Activated naive CD4-positive, alpha-beta T cell treated with anti-CD3 and anti-CD28 coated beads, Interleukin-2, amount 10 ng/mL, durations not matched to agents 7 days and 5 days (primary cell): ENCODE data around the gene EPHA6.
"Not testable (repeated sequence)": the region's sequence is repeated elsewhere in the genome, so short reads cannot be mapped to it uniquely, and the experiment has no call there.

Experiments used
- CTCF ChIA-PET: fragments of 350-600 bp; sonication (Branson Sonifier 250); formaldehyde crosslinking; loops from one replicate; lab custom pipeline; 2021; ENCODE audit warnings: antibody characterized with exemption; lab: Charles Lee
- DNase-seq: peaks from one replicate; pipeline ENCODE4 v3.0.0-alpha.2; 2020
- H3K27ac Mint-ChIP-seq: one replicate; pipeline ENCODE4 v1.8.0; 2021; ENCODE audit warnings: mild to moderate bottlenecking, moderate library complexity, mixed read lengths
- H3K27me3 Mint-ChIP-seq: one replicate; pipeline ENCODE4 v1.8.0; 2021; ENCODE audit warnings: mild to moderate bottlenecking, mixed read lengths
- H3K36me3 Mint-ChIP-seq: one replicate; pipeline ENCODE4 v1.8.0; 2021; ENCODE audit warnings: mixed read lengths
- H3K4me1 Mint-ChIP-seq: one replicate; pipeline ENCODE4 v1.8.0; 2021; ENCODE audit warnings: mixed read lengths
- H3K4me3 Mint-ChIP-seq: one replicate; pipeline ENCODE4 v1.8.0; 2021; ENCODE audit warnings: mild to moderate bottlenecking, moderate library complexity, mixed read lengths
- H3K9me3 Mint-ChIP-seq: one replicate; pipeline ENCODE4 v1.8.0; 2021; ENCODE audit warnings: mixed read lengths

Gene EPHA6

DNA sequence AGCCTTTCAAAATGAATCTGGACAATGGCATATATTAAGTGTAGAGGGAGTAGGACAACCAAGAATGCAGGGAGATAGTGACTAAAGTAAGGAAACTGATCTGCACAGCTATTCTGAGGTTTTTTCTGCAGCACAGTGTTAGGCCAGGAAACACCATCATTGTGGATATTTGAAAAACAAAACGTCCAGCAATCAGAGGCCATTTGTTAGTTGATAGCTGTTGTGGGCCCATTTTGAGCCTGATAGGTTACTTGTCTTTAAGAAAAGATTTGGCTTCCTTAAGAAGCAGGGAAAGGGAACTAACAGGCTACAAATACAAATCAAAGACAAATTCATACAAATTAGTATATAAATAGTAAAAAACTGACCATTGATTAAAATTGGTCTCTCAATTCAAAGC is 574.4 kb downstream of the EPHA6 start:
- Mint-ChIP-seq H3K27ac (no peak overlapping the region), H3K4me3 (no peak overlapping the region), H3K36me3 (no peaks in the 10 kb centered on the region), H3K9me3 (peaks cover 7% of the 10 kb centered on the region), H3K27me3 (no peaks in the 10 kb centered on the region), H3K4me1 (no peaks in the 10 kb centered on the region)
- CTCF ChIA-PET = no interaction called here
- no peak for DNase-seq

DNA sequence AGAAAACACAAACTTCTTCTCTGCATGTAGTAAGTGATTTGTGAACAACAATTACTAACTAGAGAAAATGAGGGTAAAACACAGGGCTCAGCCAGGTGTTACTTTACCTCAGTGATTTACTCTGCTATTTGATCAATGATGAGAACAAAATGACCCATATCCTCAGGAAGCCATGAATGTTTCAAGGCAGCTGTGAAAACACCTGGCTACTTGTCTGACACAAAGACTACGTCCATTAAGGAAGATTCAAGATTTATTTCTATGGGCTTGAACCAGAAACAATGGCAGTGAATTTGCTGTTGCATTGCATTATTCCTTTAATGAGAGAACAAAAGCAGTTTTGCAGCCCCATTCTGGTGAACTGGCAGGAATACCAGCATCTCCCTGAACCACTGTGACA is 575.5 kb downstream of the EPHA6 start:
- CTCF ChIA-PET = no interaction called here
- H3K27me3 Mint-ChIP-seq = no peaks in the 10 kb centered on the region
- DNase-seq = no peak
- H3K27ac Mint-ChIP-seq = no peak overlapping the region
- H3K4me1 Mint-ChIP-seq = no peaks in the 10 kb centered on the region
- H3K9me3 Mint-ChIP-seq = peaks cover 7% of the 10 kb centered on the region
- H3K36me3 Mint-ChIP-seq = no peaks in the 10 kb centered on the region
- H3K4me3 Mint-ChIP-seq = no peak overlapping the region

DNA sequence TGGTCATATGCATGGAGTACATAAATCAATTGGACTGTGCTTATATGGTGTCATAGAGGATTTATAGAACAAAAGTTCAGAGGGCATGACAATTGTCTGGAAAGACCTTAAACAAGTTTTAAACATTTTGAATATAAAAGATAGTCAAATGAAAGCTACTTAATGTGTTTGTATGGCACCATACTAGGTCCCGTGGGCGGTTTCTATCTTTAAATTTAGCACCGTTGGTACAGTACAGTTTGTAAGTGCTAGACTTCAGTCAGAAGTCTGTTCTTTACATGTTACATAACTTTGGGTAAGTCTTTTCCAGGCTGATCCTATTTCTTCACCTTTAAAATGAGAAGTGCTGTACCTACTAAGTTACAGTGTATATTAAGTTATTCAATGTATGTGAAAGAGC is 576.8 kb downstream of the EPHA6 start:
- Mint-ChIP-seq H3K27ac (no peak overlapping the region), H3K4me3 (no peak overlapping the region), H3K9me3 (peaks cover 7% of the 10 kb centered on the region), H3K36me3 (no peaks in the 10 kb centered on the region), H3K4me1 (no peaks in the 10 kb centered on the region), H3K27me3 (no peaks in the 10 kb centered on the region)
- no peak for DNase-seq
- CTCF ChIA-PET = no interaction called here

DNA sequence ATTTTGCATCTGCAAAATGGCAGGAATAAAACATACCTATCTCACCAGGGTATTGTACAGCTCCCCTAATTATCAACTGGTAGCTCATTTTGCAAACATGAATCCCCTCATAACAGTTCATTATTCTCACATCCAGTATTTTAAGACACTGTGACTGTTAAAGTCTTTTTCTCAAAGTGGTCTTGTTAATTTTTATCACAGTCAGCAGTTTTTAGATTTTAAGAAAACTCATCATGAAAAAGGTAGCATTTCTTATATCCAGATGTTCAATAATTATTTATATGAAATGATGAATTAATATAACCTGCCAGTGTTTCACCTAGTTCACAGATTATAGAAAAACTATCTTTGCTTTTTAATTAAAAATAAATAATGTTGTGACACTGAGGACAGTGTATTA is 595.2 kb downstream of the EPHA6 start:
- Mint-ChIP-seq H3K4me3 (no peak overlapping the region), H3K27ac (no peak overlapping the region), H3K9me3 (no peaks in the 10 kb centered on the region), H3K36me3 (no peaks in the 10 kb centered on the region), H3K27me3 (no peaks in the 10 kb centered on the region), H3K4me1 (no peaks in the 10 kb centered on the region)
- DNase-seq = no peak
- CTCF ChIA-PET = no interaction called here

DNA sequence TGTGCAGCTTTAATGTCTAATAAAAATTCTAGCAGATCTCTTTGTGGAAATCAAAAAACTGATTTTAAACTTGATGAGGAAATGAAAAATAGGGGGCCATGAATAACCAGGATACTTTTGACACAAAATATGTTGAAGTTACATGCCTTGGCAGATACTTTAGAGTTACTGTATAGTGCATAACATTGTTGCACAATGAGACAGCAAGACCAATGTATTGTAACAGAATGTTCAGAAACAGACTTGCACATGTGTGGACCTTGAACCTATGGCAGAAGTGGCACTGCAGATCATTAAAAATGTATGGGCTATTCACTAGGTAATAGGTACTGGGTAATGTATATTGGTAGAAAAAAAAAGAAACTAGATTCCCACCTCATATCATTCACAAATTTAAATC is 607.2 kb downstream of the EPHA6 start:
- CTCF ChIA-PET = no interaction called here
- H3K27me3 Mint-ChIP-seq = no peaks in the 10 kb centered on the region
- no peak overlapping the region for H3K4me3 Mint-ChIP-seq
- H3K36me3 Mint-ChIP-seq = no peaks in the 10 kb centered on the region
- DNase-seq = no peak
- no peaks in the 10 kb centered on the region for H3K4me1 Mint-ChIP-seq
- peaks cover 5% of the 10 kb centered on the region for H3K9me3 Mint-ChIP-seq
- H3K27ac Mint-ChIP-seq = no peak overlapping the region

DNA sequence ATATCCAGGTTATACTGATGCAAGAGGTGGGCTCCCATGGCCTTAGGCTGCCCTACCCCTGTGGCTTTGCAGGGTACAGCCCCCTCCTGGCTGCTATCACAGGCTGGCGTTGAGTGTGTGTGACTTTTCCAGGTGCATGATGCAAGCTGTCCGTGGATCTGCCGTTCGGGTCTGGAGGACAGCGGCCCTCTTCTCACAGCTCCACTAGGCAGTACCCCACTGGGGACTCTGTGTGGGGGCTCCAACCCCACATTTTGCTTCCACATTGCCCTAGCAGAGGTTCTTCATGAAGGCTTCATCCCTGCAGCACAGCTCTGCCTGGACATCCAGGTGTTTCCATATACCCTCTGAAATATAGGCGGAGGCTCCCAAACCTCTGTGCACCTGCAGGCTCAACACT is 610.6 kb downstream of the EPHA6 start:
- Mint-ChIP-seq H3K4me1 (no peaks in the 10 kb centered on the region), H3K36me3 (no peaks in the 10 kb centered on the region), H3K27ac (no peak overlapping the region), H3K4me3 (no peak overlapping the region), H3K9me3 (peaks cover 5% of the 10 kb centered on the region), H3K27me3 (no peaks in the 10 kb centered on the region)
- no peak for DNase-seq
- CTCF ChIA-PET = no interaction called here

DNA sequence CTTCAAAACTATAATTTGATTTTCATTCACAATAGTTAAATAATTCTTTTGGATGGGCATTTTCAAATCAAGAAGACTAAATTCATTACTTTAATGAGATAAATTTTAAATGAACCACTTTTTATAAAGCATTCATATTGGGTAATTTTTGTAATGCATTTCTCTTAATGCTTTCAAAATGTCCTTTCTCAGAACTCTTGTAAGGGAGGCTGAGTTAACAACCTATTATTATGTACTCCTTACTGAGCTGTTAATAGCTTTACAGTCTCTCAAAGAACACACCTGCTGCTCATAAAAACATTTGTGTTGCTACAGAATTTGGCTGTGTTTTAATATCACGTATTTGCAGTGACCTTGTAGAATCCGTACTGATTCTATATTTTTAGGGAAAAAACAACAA is 616.2 kb downstream of the EPHA6 start:
- H3K36me3 Mint-ChIP-seq = no peaks in the 10 kb centered on the region
- peaks cover 2% of the 10 kb centered on the region for H3K9me3 Mint-ChIP-seq
- H3K4me3 Mint-ChIP-seq = no peak overlapping the region
- DNase-seq = no peak
- CTCF ChIA-PET = no interaction called here
- no peaks in the 10 kb centered on the region for H3K27me3 Mint-ChIP-seq
- no peaks in the 10 kb centered on the region for H3K4me1 Mint-ChIP-seq
- H3K27ac Mint-ChIP-seq = no peak overlapping the region

DNA sequence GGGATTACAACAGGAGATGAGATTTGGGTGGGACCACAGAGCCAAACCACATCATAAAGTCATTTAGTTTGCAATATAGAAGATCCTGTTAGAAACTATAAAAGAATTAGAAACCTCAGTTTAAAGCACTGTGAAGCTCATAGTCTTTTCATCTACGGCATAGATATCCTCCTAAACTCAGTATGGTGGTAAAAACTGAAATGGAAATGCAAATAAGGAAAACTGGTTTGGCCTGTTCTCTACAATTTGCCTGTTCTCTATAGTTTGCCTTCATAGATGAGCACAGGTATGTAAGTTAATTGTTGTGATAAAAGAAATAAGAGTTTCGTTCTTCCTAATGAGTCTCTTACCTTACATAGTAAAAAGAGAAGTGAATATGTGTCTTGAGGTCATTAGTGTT is 618.5 kb downstream of the EPHA6 start:
- no peak for DNase-seq
- Mint-ChIP-seq H3K27me3 (no peaks in the 10 kb centered on the region), H3K27ac (no peak overlapping the region), H3K9me3 (no peaks in the 10 kb centered on the region), H3K36me3 (no peaks in the 10 kb centered on the region), H3K4me1 (no peaks in the 10 kb centered on the region), H3K4me3 (no peak overlapping the region)
- CTCF ChIA-PET = no interaction called here

DNA sequence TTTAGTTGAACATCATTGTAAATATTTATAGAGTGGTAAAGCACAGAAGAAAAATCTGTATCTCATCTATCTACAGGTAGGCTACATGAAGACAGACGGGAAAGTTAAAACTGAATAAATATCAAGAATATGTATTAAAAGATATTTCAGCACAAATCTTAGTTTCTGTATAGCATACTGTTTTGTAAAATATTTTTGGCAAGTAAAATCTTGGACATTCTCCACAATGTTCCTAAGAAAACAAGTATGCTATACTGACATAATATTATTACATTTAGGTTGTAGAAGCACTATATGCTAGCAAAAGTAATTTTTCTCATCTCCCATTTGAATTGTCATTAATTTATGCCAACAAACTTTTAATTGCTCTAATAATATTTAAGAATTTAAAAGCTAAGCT is 623.7 kb downstream of the EPHA6 start:
- Mint-ChIP-seq H3K36me3 (no peaks in the 10 kb centered on the region), H3K27me3 (no peaks in the 10 kb centered on the region), H3K4me1 (no peaks in the 10 kb centered on the region), H3K9me3 (no peaks in the 10 kb centered on the region), H3K4me3 (no peak overlapping the region), H3K27ac (no peak overlapping the region)
- CTCF ChIA-PET = no interaction called here
- DNase-seq = no peak

DNA sequence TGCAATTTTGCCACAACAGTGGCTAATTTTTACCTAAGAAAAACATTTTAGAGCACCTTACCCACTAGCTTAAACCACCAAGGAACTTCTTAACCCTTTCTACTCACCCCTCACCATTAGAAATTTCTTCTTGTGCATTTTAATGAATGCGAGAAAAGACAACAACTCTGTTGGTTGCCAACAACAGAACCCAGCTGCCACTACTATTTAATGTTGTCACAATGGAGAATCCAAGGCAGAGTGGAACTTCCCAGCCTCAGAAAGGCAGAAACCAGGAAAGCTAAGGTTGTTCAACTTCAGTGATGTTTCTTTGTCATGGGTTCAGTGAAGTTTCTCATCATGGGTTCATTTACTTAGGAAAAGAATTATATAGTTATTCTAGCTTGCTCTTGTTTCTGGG is 625.0 kb downstream of the EPHA6 start:
- DNase-seq = no peak
- H3K4me1 Mint-ChIP-seq = no peaks in the 10 kb centered on the region
- no peaks in the 10 kb centered on the region for H3K27me3 Mint-ChIP-seq
- no peak overlapping the region for H3K27ac Mint-ChIP-seq
- no peaks in the 10 kb centered on the region for H3K36me3 Mint-ChIP-seq
- H3K4me3 Mint-ChIP-seq = no peak overlapping the region
- H3K9me3 Mint-ChIP-seq = no peaks in the 10 kb centered on the region
- CTCF ChIA-PET = no interaction called here

DNA sequence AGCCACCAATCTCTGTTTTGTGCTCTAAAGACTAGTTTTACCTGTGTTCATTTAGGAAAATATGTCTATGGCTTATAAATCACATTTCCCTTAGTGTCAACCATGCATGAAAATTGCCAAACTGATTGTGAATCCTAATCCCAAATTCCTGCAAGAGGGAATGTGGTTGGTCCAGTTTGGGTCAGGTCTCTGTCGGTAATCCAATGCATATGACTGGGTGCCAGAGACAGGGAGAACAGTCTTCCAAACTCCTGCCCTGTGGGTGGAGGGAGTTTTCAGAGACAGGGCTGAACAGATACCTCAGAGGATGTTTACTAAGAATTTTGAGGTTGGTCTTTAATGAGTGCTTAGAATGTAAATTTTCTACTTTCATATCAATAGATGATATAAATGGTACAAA is 649.6 kb downstream of the EPHA6 start:
- no peaks in the 10 kb centered on the region for H3K4me1 Mint-ChIP-seq
- H3K36me3 Mint-ChIP-seq = no peaks in the 10 kb centered on the region
- CTCF ChIA-PET = no interaction called here
- no peaks in the 10 kb centered on the region for H3K27me3 Mint-ChIP-seq
- no peak overlapping the region for H3K27ac Mint-ChIP-seq
- no peaks in the 10 kb centered on the region for H3K9me3 Mint-ChIP-seq
- no peak overlapping the region for H3K4me3 Mint-ChIP-seq
- DNase-seq = no peak

DNA sequence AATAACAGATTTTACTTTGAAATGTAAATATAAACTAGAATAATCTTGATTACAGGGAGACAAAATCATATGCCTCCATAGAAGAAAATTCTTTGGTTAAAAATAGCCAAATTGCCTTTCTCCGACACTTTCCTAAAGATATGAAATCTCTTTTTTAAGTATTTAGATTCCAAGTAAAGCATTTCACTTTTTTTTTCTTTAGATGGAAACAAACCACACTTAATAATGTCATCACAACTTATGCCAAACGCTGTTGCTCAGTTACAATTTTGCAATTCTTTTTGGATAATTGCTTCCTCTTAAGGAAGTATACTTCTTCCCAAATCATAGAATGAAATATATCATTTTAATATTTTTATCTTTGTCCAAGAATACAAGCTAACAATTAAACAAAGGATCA is 656.1 kb downstream of the EPHA6 start:
- H3K4me1 Mint-ChIP-seq = no peaks in the 10 kb centered on the region
- no peaks in the 10 kb centered on the region for H3K36me3 Mint-ChIP-seq
- DNase-seq = no peak
- no peak overlapping the region for H3K4me3 Mint-ChIP-seq
- H3K27ac Mint-ChIP-seq = no peak overlapping the region
- H3K27me3 Mint-ChIP-seq = no peaks in the 10 kb centered on the region
- no peaks in the 10 kb centered on the region for H3K9me3 Mint-ChIP-seq
- CTCF ChIA-PET = no interaction called here

DNA sequence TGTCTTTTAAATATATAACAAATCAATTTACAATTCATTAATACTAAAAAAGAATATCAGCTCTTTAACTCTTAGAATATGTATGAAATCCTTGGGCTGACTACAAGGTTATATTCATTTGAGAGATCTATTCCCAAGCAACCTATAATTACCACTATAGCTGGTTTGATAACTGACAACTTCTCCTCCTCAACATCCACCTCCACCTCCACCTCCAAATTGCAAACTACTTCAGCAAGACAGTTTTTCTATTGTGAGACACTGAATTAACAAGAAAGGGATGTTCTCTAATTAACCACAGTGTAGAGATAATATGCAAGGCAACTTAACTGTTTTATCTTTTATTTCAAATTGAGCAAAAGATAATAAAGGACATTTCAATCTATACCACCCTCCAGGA is 665.3 kb downstream of the EPHA6 start:
- Mint-ChIP-seq H3K4me3 (no peak overlapping the region), H3K4me1 (no peaks in the 10 kb centered on the region), H3K36me3 (no peaks in the 10 kb centered on the region), H3K27ac (no peak overlapping the region), H3K27me3 (no peaks in the 10 kb centered on the region), H3K9me3 (no peaks in the 10 kb centered on the region)
- CTCF ChIA-PET = no interaction called here
- no peak for DNase-seq

DNA sequence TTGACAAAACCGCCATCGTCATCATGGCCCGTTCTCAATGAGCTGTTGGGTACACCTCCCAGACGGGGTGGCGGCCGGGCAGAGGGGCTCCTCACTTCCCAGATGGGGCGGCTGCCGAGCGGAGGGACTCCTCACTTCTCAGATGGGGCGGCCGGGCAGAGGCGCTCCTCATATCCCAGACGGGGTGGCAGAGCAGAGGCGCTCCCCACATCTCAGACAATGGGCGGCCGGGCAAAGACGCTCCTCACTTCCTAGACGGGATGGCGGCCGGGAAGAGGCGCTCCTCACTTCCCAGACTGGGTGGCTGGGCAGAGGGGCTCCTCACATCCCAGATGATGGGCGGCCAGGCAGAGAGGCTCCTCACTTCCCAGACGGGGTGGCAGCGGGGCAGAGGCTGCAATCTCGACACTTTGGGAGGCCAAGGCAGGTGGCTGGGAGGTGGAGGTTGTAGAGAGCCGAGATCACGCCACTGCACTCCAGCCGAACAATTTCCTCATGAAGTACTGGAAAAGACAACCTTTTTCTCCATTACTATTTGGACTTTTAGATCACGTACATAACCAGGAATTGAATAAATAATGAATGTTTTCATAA is 666.4 kb downstream of the EPHA6 start:
- H3K27me3 Mint-ChIP-seq, H3K36me3 Mint-ChIP-seq, H3K27ac Mint-ChIP-seq, H3K4me3 Mint-ChIP-seq, CTCF ChIA-PET, H3K4me1 Mint-ChIP-seq, H3K9me3 Mint-ChIP-seq, DNase-seq: not testable (repeated sequence)

DNA sequence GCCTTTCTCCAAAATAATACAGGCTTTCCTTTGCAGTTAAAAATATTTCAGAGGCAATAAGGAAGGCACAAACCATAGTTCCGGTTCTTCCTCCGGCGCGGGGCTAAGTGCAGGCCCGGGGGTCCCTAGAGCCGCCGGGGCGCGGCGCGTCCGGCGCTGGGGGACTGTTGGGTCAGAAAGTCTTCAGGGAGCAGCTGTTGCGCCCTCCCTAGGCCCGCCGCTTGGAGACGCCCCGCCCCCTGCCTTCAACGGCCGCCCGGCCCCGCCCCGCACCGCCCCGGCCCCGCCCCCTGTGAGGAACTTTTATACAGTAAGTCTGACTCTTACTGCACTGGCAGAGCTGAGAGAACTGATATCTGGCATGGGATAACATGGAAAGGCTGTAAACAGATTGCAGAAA is 667.0 kb downstream of the EPHA6 start:
- H3K36me3 Mint-ChIP-seq = no peaks in the 10 kb centered on the region
- CTCF ChIA-PET = no interaction called here
- DNase-seq = no peak
- H3K27ac Mint-ChIP-seq = no peak overlapping the region
- H3K4me1 Mint-ChIP-seq = no peaks in the 10 kb centered on the region
- H3K27me3 Mint-ChIP-seq = no peaks in the 10 kb centered on the region
- no peaks in the 10 kb centered on the region for H3K9me3 Mint-ChIP-seq
- H3K4me3 Mint-ChIP-seq = no peak overlapping the region

DNA sequence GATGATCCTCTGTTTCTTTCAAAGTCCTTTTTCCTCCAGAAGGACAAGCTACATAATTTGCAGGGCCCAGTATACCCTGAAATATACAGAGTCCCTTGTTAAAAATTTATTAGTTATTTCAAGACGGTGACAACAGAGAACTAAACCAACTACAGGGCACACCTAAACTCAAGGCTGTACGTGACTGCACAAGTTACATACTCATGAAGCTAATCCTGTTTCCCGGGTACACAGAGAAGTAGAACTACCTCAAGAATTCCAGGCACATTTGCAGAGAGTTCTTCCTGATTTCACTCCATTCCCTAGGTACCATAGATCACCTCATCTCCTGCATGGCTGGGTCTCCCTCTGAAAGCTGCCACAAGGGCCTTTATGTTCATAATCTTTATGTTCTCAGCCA is 670.8 kb downstream of the EPHA6 start:
- Mint-ChIP-seq H3K36me3 (no peaks in the 10 kb centered on the region), H3K4me1 (no peaks in the 10 kb centered on the region), H3K4me3 (no peak overlapping the region), H3K27me3 (no peaks in the 10 kb centered on the region), H3K27ac (no peak overlapping the region), H3K9me3 (no peaks in the 10 kb centered on the region)
- CTCF ChIA-PET = no interaction called here
- DNase-seq = no peak
